SK-N-SH (cell line): ENCODE results near the gene AADAT. TPM values are rescaled to one million over a fixed set of nuclear protein-coding genes. Genes with fewer than 3 reads are reported as not detected.

Experiments
- CTCF ChIA-PET: fragments of 300-600, 350-600 bp; formaldehyde crosslinking; extraction: SDS; loops from one replicate; lab custom pipeline; 2021; lab: Yijun Ruan, JAX
- POLR2A ChIA-PET: fragments of 350-600 bp; sonication (Branson Sonifier 250); formaldehyde crosslinking; extraction: SDS; loops from one replicate; lab custom pipeline; 2020; ENCODE audit warnings: antibody characterized with exemption, inconsistent platforms; lab: Yijun Ruan, JAX
- DNase-seq: peaks from one replicate; pipeline ENCODE4 v3.0.0; 2012
- H2AFZ ChIP-seq: fragments of 200-600 bp; sonication (generic); 2 replicates; pipeline ENCODE4 v1.8.1; 2016; ENCODE audit warnings: antibody characterized with exemption, mild to moderate bottlenecking, low read depth
- H3F3A ChIP-seq: fragments of 200-600 bp; sonication (generic); replicated peaks from 2 replicates; pipeline ENCODE3; 2016; ENCODE audit warnings: antibody characterized with exemption, mild to moderate bottlenecking; ENCODE audit not compliant: insufficient read depth
- H3K27ac ChIP-seq, 2 experiments: fragments of 200-500 bp in 1 of 2; fragments of 200-600 bp in 1 of 2; sonication (Bioruptor generic) in 1 of 2; sonication (generic), shearing (Covaris generic) in 1 of 2; 2 replicates each; pipeline versions ENCODE4 v1.5.1 to v1.6.1; 2014 to 2016; ENCODE audit warnings: low read depth in 2 of 2, inconsistent platforms in 1 of 2, low read length in 1 of 2, mild to moderate bottlenecking in 1 of 2, mixed read lengths in 1 of 2
- H3K27me3 ChIP-seq: fragments of 200-600 bp; sonication (generic), shearing (Covaris generic); 2 replicates; pipeline ENCODE4 v1.6.1; 2016; ENCODE audit warnings: mixed run types; ENCODE audit not compliant: insufficient read depth
- H3K36me3 ChIP-seq, 2 experiments: fragments of 200-500 bp in 1 of 2; fragments of 200-600 bp in 1 of 2; sonication (Bioruptor generic) in 1 of 2; sonication (generic) in 1 of 2; replicated peaks in 1 of 2; 2 replicates each; pipeline versions ENCODE3 to v1.5.1; 2014 to 2016; ENCODE audit warnings: low read length in 1 of 2, mild to moderate bottlenecking in 1 of 2; ENCODE audit not compliant: insufficient read depth in 2 of 2, control insufficient read depth in 1 of 2
- H3K4me1 ChIP-seq, 2 experiments: fragments of 200-500 bp in 1 of 2; fragments of 200-600 bp in 1 of 2; sonication (Bioruptor generic) in 1 of 2; sonication (generic), shearing (Covaris generic) in 1 of 2; 2 replicates each; pipeline versions ENCODE4 v1.5.1 to v1.6.1; 2014 to 2016; ENCODE audit warnings: low read depth in 1 of 2, low read length in 1 of 2, mixed run types in 1 of 2; ENCODE audit not compliant: insufficient read depth in 2 of 2, control insufficient read depth in 1 of 2
- H3K4me2 ChIP-seq: fragments of 200-600 bp; sonication (generic), shearing (Covaris generic); 2 replicates; pipeline ENCODE4 v1.6.1; 2017; ENCODE audit warnings: mixed run types
- H3K4me3 ChIP-seq, 2 experiments: fragments of 200-500 bp in 1 of 2; fragments of 200-600 bp in 1 of 2; sonication (Bioruptor generic) in 1 of 2; sonication (generic), shearing (Covaris generic) in 1 of 2; 2 replicates each; pipeline versions ENCODE4 v1.5.1 to v1.8.1; 2014 to 2016; ENCODE audit warnings: low read depth in 2 of 2, inconsistent platforms in 1 of 2, low read length in 1 of 2, mild to moderate bottlenecking in 1 of 2, mixed read lengths in 1 of 2, moderate library complexity in 1 of 2
- H3K79me2 ChIP-seq: fragments of 200-600 bp; sonication (generic); 2 replicates; pipeline ENCODE4 v1.8.1; 2017; ENCODE audit warnings: mild to moderate bottlenecking; ENCODE audit not compliant: insufficient read depth
- H3K9ac ChIP-seq: fragments of 200-600 bp; sonication (generic); 2 replicates; pipeline ENCODE4 v1.6.1; 2017; ENCODE audit warnings: mixed run types
- H3K9me2 ChIP-seq: fragments of 200-600 bp; sonication (generic); 2 replicates; pipeline ENCODE4 v1.6.1; 2017; ENCODE audit warnings: mixed run types
- H3K9me3 ChIP-seq: fragments of 200-600 bp; sonication (generic); 2 replicates; pipeline ENCODE4 v1.6.1; 2017; ENCODE audit warnings: mixed run types, mild to moderate bottlenecking, moderate library complexity
- H4K20me1 ChIP-seq: fragments of 200-600 bp; sonication (generic); 2 replicates; pipeline ENCODE4 v1.6.1; 2017; ENCODE audit warnings: mild to moderate bottlenecking, mixed run types; ENCODE audit not compliant: insufficient read depth
- EP300 ChIP-seq, 2 experiments: IDR thresholded peaks; 2 replicates each; pipeline versions ENCODE4 v1.4.0 to v1.6.1; 2012; ENCODE audit warnings: borderline replicate concordance in 1 of 2, low read depth in 1 of 2, low read length in 1 of 2
- EZH2phosphoT487 ChIP-seq: fragments of 200-600 bp; sonication (generic); IDR thresholded peaks from 2 replicates; pipeline ENCODE4 v1.6.1; 2017; ENCODE audit warnings: low read depth, mixed run types, mild to moderate bottlenecking, antibody characterized with exemption, moderate library complexity, borderline replicate concordance
- FOSL2 ChIP-seq: IDR thresholded peaks from 2 replicates; pipeline ENCODE4 v1.4.0; 2012; ENCODE audit warnings: low read depth, mild to moderate bottlenecking, moderate library complexity, borderline replicate concordance
- FOXM1 ChIP-seq: IDR thresholded peaks from 2 replicates; pipeline ENCODE4 v1.4.0; 2012; ENCODE audit warnings: low read depth, mild to moderate bottlenecking
- NFIC ChIP-seq: IDR thresholded peaks from 2 replicates; pipeline ENCODE4 v1.4.0; 2012; ENCODE audit warnings: borderline replicate concordance
- POLR2AphosphoS5 ChIP-seq: IDR thresholded peaks from 2 replicates; pipeline ENCODE4 v1.6.1; 2012; ENCODE audit warnings: low read depth, low read length
- RCOR1 ChIP-seq: fragments of 150-350 bp; IDR thresholded peaks from 2 replicates; pipeline ENCODE4 v1.6.1; 2017; ENCODE audit warnings: antibody characterized with exemption, low read length
- REST ChIP-seq: IDR thresholded peaks from 2 replicates; pipeline ENCODE4 v1.6.1; 2012; ENCODE audit warnings: mild to moderate bottlenecking, low read depth, low read length, moderate library complexity
- RFX5 ChIP-seq: IDR thresholded peaks from 2 replicates; pipeline ENCODE4 v1.6.1; 2012; ENCODE audit warnings: mild to moderate bottlenecking, improper control_type of control experiment, low read length
- TCF12 ChIP-seq: IDR thresholded peaks from 2 replicates; pipeline ENCODE4 v1.4.0; 2012
- YY1 ChIP-seq: IDR thresholded peaks from 2 replicates; pipeline ENCODE4 v1.4.0; 2012; ENCODE audit warnings: low read depth, mild to moderate bottlenecking
- ZBTB33 ChIP-seq: IDR thresholded peaks from 2 replicates; pipeline ENCODE4 v1.4.0; 2012; ENCODE audit warnings: low read depth, borderline replicate concordance
- WGBS: methylation state at CpG from one replicate; pipeline ENCODE4 v1.1.6; 2017; ENCODE audit warnings: low lambda C conversion rate; 5-methylcytosine and 5-hydroxymethylcytosine counted together
- polyA plus RNA-seq, 3 experiments: library from polyadenylated mRNA; depleted of rRNA; stranded (reverse); fragments of >200 nt; gene quantifications; 2 replicates each; pipeline ENCODE4 v1.2.3, GENCODE V29; 2012

Gene AADAT
- polyA plus RNA-seq, 1 of the 3 experiments (the other 2 are of a cell fraction), result 12.5 TPM

GRCh38 chr4:170109586-170110284 lies 20.0 kb upstream of the AADAT start:
- no peak for DNase-seq
- CTCF ChIA-PET, result interaction anchor here (1.1 kb wide), 1 partner anchor 1186 kb away, joined by 3 read pairs; no protein-coding TSS in a partner anchor
- Histone ChIP-seq H3K4me1 (peaks cover 0 to 4% of the 10 kb centered on the region in 2 experiments; a peak in 1 of 4 replicates), H3F3A (no peaks in the 10 kb centered on the region), H3K4me2 (no peak overlapping the region; the same call in 1 of the 2 replicates), H3K9me3 (no peaks in the 10 kb centered on the region), H3K4me3 (peak overlapping the region in 1 of 2 experiments; percentile 11; a peak in 1 of 4 replicates), H4K20me1 (no peaks in the 10 kb centered on the region), H3K36me3 (no peaks in the 10 kb centered on the region), H2AFZ (no peak overlapping the region), H3K9me2 (no peaks in the 10 kb centered on the region), H3K27me3 (no peaks in the 10 kb centered on the region), H3K9ac (no peak overlapping the region), H3K27ac (peak overlapping the region in 1 of 2 experiments; percentile 29; a peak in 1 of 4 replicates), H3K79me2 (no peaks in the 10 kb centered on the region)
- TF ChIP-seq RFX5 (no peak), TCF12 (peak; percentile 26; the same call in 1 of the 2 replicates), YY1 (no peak)
- WGBS, result 39% methylated on average over 6 of the region's 6 CpGs
- POLR2A ChIA-PET, result no interaction called here

GRCh38 chr4:170106900-170107299 lies 17.1 kb upstream of the AADAT start:
- H3K9me2 ChIP-seq, result no peaks in the 10 kb centered on the region
- no peaks in the 10 kb centered on the region for H3K36me3 ChIP-seq
- H3K27me3 ChIP-seq, result no peaks in the 10 kb centered on the region
- no peak for TF ChIP-seq YY1
- no peak for TF ChIP-seq ZBTB33
- no peak for TF ChIP-seq POLR2AphosphoS5
- TF ChIP-seq FOSL2, result no peak
- TF ChIP-seq EP300 (IDR thresholded peaks at IDR 0.05; ENCODE audit: borderline replicate concordance in 1 of 2, low read depth in 1 of 2, low read length in 1 of 2), result no peak
- TF ChIP-seq FOXM1, result no peak
- TF ChIP-seq EZH2phosphoT487, result no peak
- TF ChIP-seq RCOR1, result no peak
- TF ChIP-seq REST, result no peak
- TF ChIP-seq NFIC, result no peak
- TF ChIP-seq TCF12, result no peak
- ChIA-PET CTCF (interaction anchor here (0.6 to 1.0 kb wide), 2 partner anchors 16 to 153 kb away, joined by 3 to 4 read pairs; no protein-coding TSS in a partner anchor), POLR2A (no interaction called here)
- DNase-seq, result no peak
- 72% methylated on average over 4 of the region's 4 CpGs for WGBS
- no peak overlapping the region for H3K4me3 ChIP-seq
- no peak overlapping the region for H2AFZ ChIP-seq
- H3K4me2 ChIP-seq, result no peak overlapping the region
- no peaks in the 10 kb centered on the region for H3F3A ChIP-seq
- no peak overlapping the region for H3K27ac ChIP-seq
- H3K9ac ChIP-seq, result no peak overlapping the region
- H3K9me3 ChIP-seq, result no peaks in the 10 kb centered on the region
- H3K79me2 ChIP-seq, result no peaks in the 10 kb centered on the region
- no peaks in the 10 kb centered on the region for H4K20me1 ChIP-seq
- peaks cover 0 to 4% of the 10 kb centered on the region in 2 experiments; a peak in 1 of 4 replicates for H3K4me1 ChIP-seq
